ENCODE data around the gene ADGRE2. TPM values are rescaled to one million over a fixed set of nuclear protein-coding genes. Genes with fewer than 3 reads are reported as not detected.

ADGRE2 gene
- total and polyA plus RNA-seq, 2 of the 4 experiments (the other 2 are of a cell fraction), result not detected

DNA sequence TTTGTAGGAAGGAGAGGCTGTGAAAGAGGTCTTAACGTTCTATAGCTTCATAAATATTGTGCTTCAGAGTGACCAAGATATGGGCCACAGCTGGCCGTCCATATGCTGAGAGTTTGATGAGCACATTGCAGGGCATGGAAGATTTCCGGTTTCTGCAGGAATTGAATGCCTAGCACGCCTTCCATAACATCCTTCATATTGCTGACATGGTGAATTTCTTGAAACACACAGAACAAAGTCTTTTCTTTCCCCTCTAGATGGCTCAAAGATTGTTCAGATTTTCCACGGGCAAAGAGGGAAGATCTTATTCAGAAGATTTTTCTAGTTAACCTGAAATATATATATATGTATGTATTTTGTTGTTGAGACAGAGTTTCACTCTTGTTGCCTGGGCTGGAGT, 42.4 kb downstream of the ADGRE2 start:
- Histone ChIP-seq H4K8ac (ENCODE audit: low read depth in 2 of 2, low read length in 2 of 2) (no peak overlapping the region), H2AK5ac (ENCODE audit: low read depth, low read length) (no peak overlapping the region), H3K27me3 (ENCODE audit: control insufficient read depth, insufficient read depth, low read length) (no peaks in the 10 kb centered on the region), H2BK120ac (ENCODE audit: low read depth, low read length) (no peak overlapping the region), H2AFZ (replicated peaks; ENCODE audit: low read length, poor library complexity) (no peak overlapping the region), H3K27ac (ENCODE audit: insufficient read depth, low read length) (no peak overlapping the region), H4K5ac (ENCODE audit: low read depth, low read length) (no peak overlapping the region), H3K4me2 (ENCODE audit: low read depth, low read length) (no peak overlapping the region), H2BK15ac (ENCODE audit: low read depth, low read length) (no peak overlapping the region), H2BK20ac (ENCODE audit: low read depth, low read length) (no peak overlapping the region), H3K9me3 (ENCODE audit: control insufficient read depth, insufficient read depth, low read length) (peaks cover 2% of the 10 kb centered on the region; the same call in 1 of the 2 replicates), H3K56ac (ENCODE audit: extremely low read depth, insufficient read depth, low read length) (no peak overlapping the region), H3K4ac (ENCODE audit: low read depth, low read length) (no peak overlapping the region), H2BK5ac (ENCODE audit: low read depth, low read length, poor library complexity, severe bottlenecking) (no peak overlapping the region), H2AK9ac (replicated peaks; ENCODE audit: low read depth, low read length, poor library complexity) (no peak overlapping the region), H3K18ac (ENCODE audit: low read depth, low read length) (no peak overlapping the region), H3K9me1 (ENCODE audit: insufficient read depth, low read length) (no peaks in the 10 kb centered on the region), H4K91ac (ENCODE audit: insufficient read depth, low read depth, low read length) (no peak overlapping the region), H3K23ac (ENCODE audit: low read depth, low read length) (no peak overlapping the region), H3K14ac (replicated peaks; ENCODE audit: low read depth, low read length) (no peak overlapping the region), H3K4me3 (ENCODE audit: insufficient read depth, low read depth, low read length) (no peak overlapping the region), H3K9ac (ENCODE audit: low read depth, low read length) (no peak overlapping the region), H3K4me1 (ENCODE audit: control insufficient read depth, insufficient read depth, low read length) (no peaks in the 10 kb centered on the region), H3K79me1 (ENCODE audit: low read depth in 1 of 2, low read length in 2 of 2) (no peaks in the 10 kb centered on the region), H3K36me3 (ENCODE audit: control insufficient read depth, insufficient read depth, low read length) (no peaks in the 10 kb centered on the region), H4K20me1 (ENCODE audit: insufficient read depth, low read length) (no peaks in the 10 kb centered on the region)
- in situ Hi-C loops (cut with MboI; ENCODE audit: low sequenced_read_pairs), result no loop called here
- dilution Hi-C loops (cut with HindIII; ENCODE audit: low sequenced_read_pairs, unreplicated experiment), result no loop called here
- intact Hi-C loops (cut with micrococcal nuclease), result no loop called here
- ATAC-seq (ENCODE audit: low read depth) (no peak), DNase-seq (no peak)
- ChIA-PET POLR2A (ENCODE audit: unreplicated experiment) (no interaction called here), CTCF (no interaction called here)
- BruUV-seq (replicated peaks), result no TSS peak
- TF ChIP-seq MAZ (IDR thresholded peaks at IDR 0.05; ENCODE audit: borderline replicate concordance, low read depth, low read length), result no peak
- no peak for TF ChIP-seq RAD21 (IDR thresholded peaks at IDR 0.05; ENCODE audit: low read length)
- no peak for TF ChIP-seq RFX5 (IDR thresholded peaks at IDR 0.05; ENCODE audit: low read depth, low read length)
- TF ChIP-seq MAFK (IDR thresholded peaks at IDR 0.05; ENCODE audit: low read depth, low read length), result peak; percentile 68
- WGBS, 2 experiments (ENCODE audit: extremely low coverage in 2 of 2, insufficient read length in 1 of 2), result 38% methylated on average over 2 of the region's 5 CpGs; no CpG with 5 or more reads in 1 of the 2 experiments
